Kidney epithelial cell (primary cell): ENCODE measurements around the gene UBTF. TPM values are rescaled to one million over a fixed set of nuclear protein-coding genes. Genes with fewer than 3 reads are reported as not detected.
"Not testable (repeated sequence)": the region's sequence is repeated elsewhere in the genome, so short reads cannot be mapped to it uniquely, and the experiment has no call there.

Source experiments
- DNase-seq: peaks from one replicate; pipeline ENCODE4 v3.0.0-alpha.2; 2010; ENCODE audit warnings: low read depth
- H3K27me3 ChIP-seq: 2 replicates; pipeline ENCODE4 v1.6.0; 2011; ENCODE audit warnings: low read length; ENCODE audit not compliant: control insufficient read depth, insufficient read depth
- H3K36me3 ChIP-seq: 2 replicates; pipeline ENCODE4 v1.5.1; 2011; ENCODE audit warnings: low read length; ENCODE audit not compliant: control insufficient read depth, insufficient read depth
- H3K4me3 ChIP-seq: 2 replicates; pipeline ENCODE4 v1.5.1; 2011; ENCODE audit warnings: low read depth, mild to moderate bottlenecking, control low read depth, low read length
- CTCF ChIP-seq: IDR thresholded peaks from 2 replicates; pipeline ENCODE4 v1.5.1; 2011; ENCODE audit warnings: mild to moderate bottlenecking, moderate library complexity, low read length, control low read depth, inconsistent platforms; ENCODE audit not compliant: insufficient read depth, poor library complexity, severe bottlenecking
- total RNA-seq: library from RNA; depleted of rRNA; stranded (reverse); fragments of >200 nt; gene quantifications from 2 replicates; pipeline ENCODE4 v1.2.3, GENCODE V29; 2015

The UBTF gene
- total RNA-seq, 1 donor from 2014 or later = 41.7 TPM

GRCh38 chr17:44247876-44248736, 28.6 kb upstream of the UBTF start:
- DNase-seq = no peak
- H3K27me3 ChIP-seq = peaks cover 1% of the 10 kb centered on the region
- no peak for TF ChIP-seq CTCF
- H3K4me3 ChIP-seq = no peak overlapping the region
- no peaks in the 10 kb centered on the region for H3K36me3 ChIP-seq

- TF ChIP-seq CTCF = no peak
These were observed 28.0 kb upstream of the UBTF start for GRCh38 chr17:44247440-44247841.

GRCh38 chr17:44241106-44241624, 21.7 kb upstream of the UBTF start:
- Histone ChIP-seq H3K4me3 (no peak overlapping the region), H3K36me3 (no peaks in the 10 kb centered on the region), H3K27me3 (no peaks in the 10 kb centered on the region)
- no peak for TF ChIP-seq CTCF
- no peak for DNase-seq

More at GRCh38 chr17:44247440-44247841, 28.0 kb upstream of the UBTF start:
- H3K4me3 ChIP-seq = no peak overlapping the region
- no peaks in the 10 kb centered on the region for H3K27me3 ChIP-seq
- no peaks in the 10 kb centered on the region for H3K36me3 ChIP-seq
- DNase-seq = no peak

- DNase-seq, H3K4me3 ChIP-seq, H3K27me3 ChIP-seq, H3K36me3 ChIP-seq: not testable (repeated sequence)
These were observed 18.4 kb upstream of the UBTF start for GRCh38 chr17:44237886-44238285.

- Histone ChIP-seq H3K36me3 (no peaks in the 10 kb centered on the region), H3K27me3 (no peaks in the 10 kb centered on the region)
These were observed 17.0 kb upstream of the UBTF start for GRCh38 chr17:44236444-44236991.

More at GRCh38 chr17:44236444-44236991, 17.0 kb upstream of the UBTF start:
- no peak for TF ChIP-seq CTCF
- no peak overlapping the region for H3K4me3 ChIP-seq
- DNase-seq = no peak
